DOHH2 (cell line): ENCODE measurements around the gene ART4.

Experiments used
- H3F3A ChIP-seq: fragments of 200-600 bp; sonication (generic), shearing (Covaris generic); 2 replicates; pipeline ENCODE4 v1.6.0; 2016; ENCODE audit warnings: antibody characterized with exemption, mild to moderate bottlenecking; ENCODE audit not compliant: control insufficient read depth, insufficient read depth
- H3K27ac ChIP-seq: fragments of 200-600 bp; sonication (generic); 2 replicates; pipeline ENCODE4 v1.5.1; 2014; ENCODE audit warnings: low read depth, mild to moderate bottlenecking, low read length, moderate library complexity
- H3K27me3 ChIP-seq: fragments of 200-600 bp; sonication (generic); 2 replicates; pipeline ENCODE4 v1.6.1; 2014; ENCODE audit warnings: mild to moderate bottlenecking, low read length, mixed read lengths; ENCODE audit not compliant: control insufficient read depth
- H3K36me3 ChIP-seq: fragments of 200-600 bp; sonication (generic); 2 replicates; pipeline ENCODE4 v1.6.1; 2014; ENCODE audit warnings: mild to moderate bottlenecking, low read length, moderate library complexity, mixed read lengths; ENCODE audit not compliant: control insufficient read depth
- H3K4me1 ChIP-seq: fragments of 200-600 bp; sonication (generic); 2 replicates; pipeline ENCODE4 v1.6.1; 2014; ENCODE audit warnings: mild to moderate bottlenecking, low read length, mixed read lengths; ENCODE audit not compliant: control insufficient read depth
- H3K4me2 ChIP-seq: fragments of 200-600 bp; sonication (generic); 2 replicates; pipeline ENCODE4 v1.6.0; 2014; ENCODE audit warnings: mild to moderate bottlenecking, low read length, moderate library complexity
- H3K4me3 ChIP-seq: fragments of 200-600 bp; sonication (generic); 2 replicates; pipeline ENCODE4 v1.5.1; 2014; ENCODE audit warnings: mild to moderate bottlenecking, low read length, mixed read lengths
- H3K79me2 ChIP-seq: fragments of 200-600 bp; sonication (generic); 2 replicates; pipeline ENCODE4 v1.6.1; 2014; ENCODE audit warnings: mild to moderate bottlenecking, low read length, mixed read lengths; ENCODE audit not compliant: control insufficient read depth
- H3K9me2 ChIP-seq: fragments of 200-600 bp; sonication (generic); replicated peaks from 2 replicates; pipeline ENCODE4 v1.6.1; 2014; ENCODE audit warnings: mild to moderate bottlenecking, low read length, mixed read lengths; ENCODE audit not compliant: control insufficient read depth
- H3K9me3 ChIP-seq: fragments of 200-600 bp; sonication (generic); 2 replicates; pipeline ENCODE4 v1.6.1; 2014; ENCODE audit warnings: antibody characterized with exemption, low read length, mixed read lengths; ENCODE audit not compliant: control insufficient read depth, insufficient read depth
- H4K20me1 ChIP-seq: fragments of 200-600 bp; sonication (generic); 2 replicates; pipeline ENCODE4 v1.6.0; 2014; ENCODE audit warnings: low read depth, mild to moderate bottlenecking, antibody characterized with exemption, low read length, moderate library complexity; ENCODE audit not compliant: control insufficient read depth, insufficient read depth
- CTCF ChIP-seq: fragments of 200-600 bp; sonication (generic); IDR thresholded peaks from one replicate; pipeline ENCODE4 v1.5.1; 2014; ENCODE audit warnings: antibody characterized with exemption, mild to moderate bottlenecking, low read depth, low read length; ENCODE audit not compliant: poor library complexity, severe bottlenecking
- EZH2phosphoT487 ChIP-seq: fragments of 200-600 bp; sonication (generic); IDR thresholded peaks from 2 replicates; pipeline ENCODE4 v1.6.1; 2017; ENCODE audit warnings: borderline replicate concordance, mild to moderate bottlenecking, antibody characterized with exemption, low read length, moderate library complexity, mixed read lengths

ART4 gene

GRCh38 chr12:14782756-14783155 lies 60.6 kb downstream of the ART4 start:
- H3K9me3 ChIP-seq: no peaks in the 10 kb centered on the region
- no peaks in the 10 kb centered on the region for H4K20me1 ChIP-seq
- peaks cover 10% of the 10 kb centered on the region; the same call in 1 of the 2 replicates for H3F3A ChIP-seq
- no peaks in the 10 kb centered on the region for H3K9me2 ChIP-seq
- no peak overlapping the region for H3K4me2 ChIP-seq
- no peaks in the 10 kb centered on the region for H3K27me3 ChIP-seq
- no peaks in the 10 kb centered on the region for H3K79me2 ChIP-seq
- no peak overlapping the region for H3K27ac ChIP-seq
- peaks cover 39% of the 10 kb centered on the region for H3K36me3 ChIP-seq
- H3K4me1 ChIP-seq: peaks cover 17% of the 10 kb centered on the region
- TF ChIP-seq CTCF: no peak
- TF ChIP-seq EZH2phosphoT487: no peak
- no peak overlapping the region for H3K4me3 ChIP-seq

- peaks cover 27% of the 10 kb centered on the region for H3K36me3 ChIP-seq
- peaks cover 10% of the 10 kb centered on the region; the same call in 1 of the 2 replicates for H3F3A ChIP-seq
- H3K9me3 ChIP-seq: no peaks in the 10 kb centered on the region
- H3K79me2 ChIP-seq: no peaks in the 10 kb centered on the region
- no peaks in the 10 kb centered on the region for H3K27me3 ChIP-seq
- no peak overlapping the region for H3K27ac ChIP-seq
- no peaks in the 10 kb centered on the region for H4K20me1 ChIP-seq
- TF ChIP-seq CTCF (no peak), EZH2phosphoT487 (no peak)
- H3K4me1 ChIP-seq: peaks cover 17% of the 10 kb centered on the region
- H3K9me2 ChIP-seq: no peaks in the 10 kb centered on the region
- no peak overlapping the region for H3K4me2 ChIP-seq
- H3K4me3 ChIP-seq: no peak overlapping the region
These were observed 61.8 kb downstream of the ART4 start for GRCh38 chr12:14781563-14781962.

- Histone ChIP-seq H3K27me3 (no peaks in the 10 kb centered on the region), H3K79me2 (no peaks in the 10 kb centered on the region), H3K9me3 (no peaks in the 10 kb centered on the region), H3K36me3 (peaks cover 20% of the 10 kb centered on the region), H3K4me2 (no peak overlapping the region), H3K4me3 (no peak overlapping the region), H3F3A (peaks cover 16% of the 10 kb centered on the region), H3K4me1 (peaks cover 23% of the 10 kb centered on the region), H3K27ac (no peak overlapping the region), H3K9me2 (no peaks in the 10 kb centered on the region), H4K20me1 (no peaks in the 10 kb centered on the region)
- TF ChIP-seq EZH2phosphoT487: no peak
- TF ChIP-seq CTCF: no peak
These were observed 62.5 kb downstream of the ART4 start for GRCh38 chr12:14780859-14781258.
